Endothelial cell of umbilical vein (primary cell): ENCODE data around the gene ARID1B.

Source experiments
- CTCF ChIP-seq, 2 donors: IDR thresholded peaks; 1 replicate in 1 of 2; 2 replicates in 1 of 2; pipeline ENCODE4 v1.5.1; 2011; ENCODE audit warnings: low read length in 2 of 2, mild to moderate bottlenecking in 2 of 2, moderate library complexity in 2 of 2, control low read depth in 1 of 2, inconsistent platforms in 1 of 2, low read depth in 1 of 2; ENCODE audit not compliant: insufficient read depth in 1 of 2; ENCODE audit errors: extremely low read depth in 1 of 2
- POLR2A ChIP-seq: IDR thresholded peaks from 2 replicates; pipeline ENCODE4 v1.6.1; 2012; ENCODE audit warnings: low read depth, mild to moderate bottlenecking, control low read depth, low read length

GRCh38 chr6:157025437-157025836 lies 248.3 kb downstream of the ARID1B start:
- no peak for TF ChIP-seq CTCF (IDR thresholded peaks at IDR 0.05; ENCODE audit: extremely low read depth in 1 of 2, insufficient read depth in 1 of 2, low read depth in 1 of 2, low read length in 2 of 2)
- TF ChIP-seq POLR2A = no peak
